K562 (cell line): ENCODE results near the gene PKP1. TPM values are rescaled to one million over a fixed set of nuclear protein-coding genes. Genes with fewer than 3 reads are reported as not detected.
A peak's percentile ranks its signal among the peaks of the same experiment; 100 is the strongest.

Experiments used
- ATAC-seq: fragments of 200-7000 bp; cut with Tn5 transposase; 3 replicates; pipeline ENCODE4 v1.9.1; 2020; ENCODE audit warnings: moderate library complexity
- Bru-seq: library from RNA; stranded (reverse); fragments of 400-500 nt; gene quantifications from one replicate; lab custom pipeline; 2021; lab: Mats Ljungman, UMichigan
- BruChase-seq, 2 experiments: library from RNA; stranded (reverse); fragments of 400-500 nt; gene quantifications; one replicate each; lab custom pipeline; 2021; lab: Mats Ljungman, UMichigan
- BruUV-seq: library from RNA; stranded (reverse); fragments of 400-500 nt; replicated peaks from 2 replicates; lab custom pipeline; 2021; lab: Mats Ljungman, UMichigan
- CTCF ChIA-PET: fragments of 300-600 bp; formaldehyde crosslinking; extraction: SDS; loops from one replicate; lab custom pipeline; 2021; ENCODE audit warnings: low intra/inter-chr PET ratio; lab: Yijun Ruan, JAX
- POLR2A ChIA-PET: fragments of 300-600, 350-650 bp; sonication (Branson Sonifier 250); formaldehyde crosslinking; extraction: SDS; loops from one replicate; lab custom pipeline; 2021; ENCODE audit warnings: antibody characterized with exemption, inconsistent platforms; lab: Yijun Ruan, JAX
- DNase-seq, 4 experiments: peaks; one replicate each; pipeline versions ENCODE4 v3.0.0 to v3.0.0-alpha.2; 2011 to 2018; ENCODE audit warnings: low spot score in 3 of 4, mixed read lengths in 3 of 4; ENCODE audit errors: extremely low read depth in 1 of 4
- FAIRE-seq: peaks from 2 replicates; lab custom pipeline; 2011; peaks lifted over from hg19 to GRCh38; lab: Jason Lieb, UNC
- H2AFZ ChIP-seq: 2 replicates; pipeline ENCODE4 v1.6.0; 2011; ENCODE audit warnings: low read depth, low read length, control low read depth, inconsistent platforms
- H3K27ac ChIP-seq: fragments of 200-600 bp; 3 replicates; pipeline ENCODE4 v1.8.0; 2011; ENCODE audit warnings: low read depth, mild to moderate bottlenecking, control low read depth, inconsistent platforms, low read length, moderate library complexity, mixed read lengths; ENCODE audit errors: extremely low read depth
- H3K27me3 ChIP-seq, 2 experiments: fragments of 300-600 bp in 1 of 2; 2 replicates in 1 of 2; 3 replicates in 1 of 2; pipeline versions ENCODE4 v1.6.0 to v1.8.0; 2011; ENCODE audit warnings: inconsistent platforms in 2 of 2, low read length in 2 of 2, mild to moderate bottlenecking in 1 of 2, mixed read lengths in 1 of 2, moderate library complexity in 1 of 2; ENCODE audit not compliant: control insufficient read depth in 2 of 2, insufficient read depth in 2 of 2
- H3K36me3 ChIP-seq: fragments of 300-600 bp; 3 replicates; pipeline ENCODE4 v1.8.0; 2011; ENCODE audit warnings: mild to moderate bottlenecking, low read length, inconsistent platforms; ENCODE audit not compliant: control insufficient read depth, insufficient read depth
- H3K4me1 ChIP-seq, 2 experiments: fragments of 200-600 bp in 1 of 2; replicated peaks in 1 of 2; 2 replicates in 1 of 2; 3 replicates in 1 of 2; pipeline versions ENCODE4 v1.5.1 to v1.8.0; 2011; ENCODE audit warnings: inconsistent platforms in 2 of 2, low read length in 2 of 2, mild to moderate bottlenecking in 1 of 2, mixed read lengths in 1 of 2, moderate library complexity in 1 of 2; ENCODE audit not compliant: control insufficient read depth in 2 of 2, insufficient read depth in 2 of 2
- H3K4me2 ChIP-seq: 2 replicates; pipeline ENCODE4 v1.6.1; 2011; ENCODE audit warnings: low read length, control low read depth, inconsistent platforms, mixed read lengths; ENCODE audit not compliant: insufficient read depth
- H3K4me3 ChIP-seq: fragments of 200-600 bp; sonication (generic), shearing (Covaris generic); 2 replicates; pipeline ENCODE4 v1.5.1; 2016; ENCODE audit warnings: control low read depth, inconsistent platforms
- H3K79me2 ChIP-seq: fragments of 200-600 bp; 3 replicates; pipeline ENCODE4 v1.8.0; 2011; ENCODE audit warnings: low read length, inconsistent platforms; ENCODE audit not compliant: control insufficient read depth, insufficient read depth
- H3K9ac ChIP-seq, 2 experiments: 2 replicates each; pipeline versions ENCODE4 v1.6.0 to v1.6.1; 2011; ENCODE audit warnings: low read depth in 2 of 2, low read length in 2 of 2, control low read depth in 1 of 2, inconsistent platforms in 1 of 2, mild to moderate bottlenecking in 1 of 2, mixed read lengths in 1 of 2; ENCODE audit not compliant: insufficient read depth in 1 of 2
- H3K9me1 ChIP-seq: one replicate; pipeline ENCODE4 v1.6.0; 2011; ENCODE audit warnings: inconsistent platforms, mild to moderate bottlenecking, low read length, moderate library complexity; ENCODE audit not compliant: control insufficient read depth, insufficient read depth
- H3K9me3 ChIP-seq: replicated peaks from 2 replicates; pipeline ENCODE4 v1.5.1; 2011; ENCODE audit warnings: low read depth, low read length, inconsistent platforms; ENCODE audit not compliant: control insufficient read depth, insufficient read depth
- H4K20me1 ChIP-seq: replicated peaks from 2 replicates; pipeline ENCODE4 v1.6.1; 2011; ENCODE audit warnings: low read length, inconsistent platforms, mixed read lengths; ENCODE audit not compliant: control insufficient read depth, insufficient read depth
- BRCA1 ChIP-seq, 2 experiments: fragments of 450-650 bp in 1 of 2; sonication (generic) in 1 of 2; formaldehyde crosslinking in 1 of 2; IDR thresholded peaks; 2 replicates each; pipeline versions ENCODE4 v1.5.0 to v1.6.1; 2017 to 2020; ENCODE audit warnings: mild to moderate bottlenecking in 1 of 2, missing genetic modification reagents in 1 of 2
- HEY1 ChIP-seq: fragments of 250-450 bp; sonication (Bioruptor Pico); IDR thresholded peaks from 2 replicates; pipeline ENCODE4 v1.5.0; 2020; ENCODE audit warnings: mild to moderate bottlenecking, moderate library complexity, borderline replicate concordance
- NR2C1 ChIP-seq, 2 experiments: fragments of 450-650 bp; IDR thresholded peaks; 2 replicates each; pipeline ENCODE4 v1.6.1; 2017; ENCODE audit warnings: mild to moderate bottlenecking in 2 of 2, antibody characterized with exemption in 1 of 2, inconsistent platforms in 1 of 2, missing compliant biosample characterization in 1 of 2, missing genetic modification characterization in 1 of 2
- PHTF2 ChIP-seq: fragments of 250-450 bp; sonication (Bioruptor Pico); IDR thresholded peaks from 2 replicates; pipeline ENCODE4 v1.5.0; 2021; ENCODE audit warnings: mild to moderate bottlenecking
- PTTG1 ChIP-seq: fragments of 450-650 bp; IDR thresholded peaks from 2 replicates; pipeline ENCODE4 v1.6.1; 2016; ENCODE audit warnings: low read depth, mild to moderate bottlenecking, missing genetic modification characterization, missing compliant biosample characterization
- SAFB ChIP-seq: fragments of 200-400 bp; formaldehyde crosslinking; IDR thresholded peaks from 2 replicates; pipeline ENCODE4 v1.6.1; 2017; ENCODE audit warnings: low read depth, low read length, borderline replicate concordance
- ZFP1 ChIP-seq: fragments of 450-650 bp; formaldehyde crosslinking; IDR thresholded peaks from 2 replicates; pipeline ENCODE4 v1.4.0; 2020; ENCODE audit warnings: mild to moderate bottlenecking, mixed read lengths
- ZFP30 ChIP-seq: fragments of 250-450 bp; sonication (Bioruptor Pico); IDR thresholded peaks from 2 replicates; pipeline ENCODE4 v1.8.0; 2022; ENCODE audit warnings: moderate library complexity, mild to moderate bottlenecking, inconsistent platforms, borderline replicate concordance
- ZKSCAN8 ChIP-seq: fragments of 200-800 bp; sonication (Bioruptor generic); IDR thresholded peaks from 2 replicates; pipeline ENCODE4 v1.6.1; 2016; ENCODE audit warnings: missing genetic modification characterization, missing compliant biosample characterization
- ZNF143 ChIP-seq: sonication (generic); formaldehyde crosslinking; IDR thresholded peaks from 2 replicates; pipeline ENCODE4 v1.9.0; 2022; ENCODE audit warnings: mild to moderate bottlenecking, missing genetic modification reagents
- WGBS: fragments of 100-300 bp; shearing (Covaris generic); methylation state at CpG from one replicate; pipeline ENCODE4 v1.1.6; 2016; ENCODE audit warnings: low coverage, mixed read lengths; ENCODE audit not compliant: insufficient coverage; ENCODE audit errors: missing lambda C conversion rate; 5-methylcytosine and 5-hydroxymethylcytosine counted together
- in situ Hi-C: fragments of 300-500 bp; cut with MboI; formaldehyde crosslinking; loops from 4 replicates; pipeline ENCODE4 v1.15.0; 2018; ENCODE audit warnings: inconsistent platforms, mixed read lengths
- intact Hi-C: fragments of 100-400 bp; cut with micrococcal nuclease; formaldehyde crosslinking; loops from 2 replicates; pipeline ENCODE4 v1.14.2; 2022
- long read RNA-seq, 3 experiments: library from polyadenylated mRNA in 2 of 3; library from RNA in 1 of 3; unstranded in 2 of 3; stranded (forward) in 1 of 3; transcript quantifications; one replicate each; pipeline ENCODE4 v2.0.0, GENCODE V29; 2019 to 2022
- polyA minus RNA-seq, 3 experiments: library from RNA; depleted of rRNA, polyadenylated mRNA; stranded (reverse); fragments of >200 nt; gene quantifications; 2 replicates each; pipeline ENCODE4 v1.2.3, GENCODE V29; 2011
- polyA plus RNA-seq, 8 experiments: library from polyadenylated mRNA; depleted of rRNA in 4 of 8; stranded (reverse) in 5 of 8; unstranded in 3 of 8; fragments of >200 nt; fragmentation: Nextera tagmentation in 2 of 8; fragmentation: Illumina TruSeq in 1 of 8; extraction: Ambion mirVana in 2 of 8; extraction: Trizol in 1 of 8; gene quantifications; 2 replicates each; pipeline versions ENCODE4 v1.2.1 to v1.2.3, GENCODE V29; 2011 to 2014; ENCODE audit warnings: inconsistent platforms in 1 of 8, missing spikeins in 1 of 8
- total RNA-seq, 7 experiments: library from RNA; depleted of rRNA in 6 of 7; stranded (reverse); fragments of >200 nt in 6 of 7; fragmentation: Illumina TruSeq in 2 of 7; extraction: Trizol in 2 of 7; gene quantifications; 2 replicates each; pipeline versions ENCODE4 v1.2.1 to v1.2.3, GENCODE V29; 2011 to 2021; ENCODE audit warnings: low replicate concordance in 1 of 7
- TF ChIP-seq, protein P1 (sequence below): fragments of 250-450 bp; sonication (Bioruptor Pico); IDR thresholded peaks from 2 replicates; pipeline ENCODE4 v1.8.0; 2022; ENCODE audit warnings: inconsistent platforms, mild to moderate bottlenecking, moderate library complexity, borderline replicate concordance
- TF ChIP-seq, protein P2 (sequence below): fragments of 450-650 bp; IDR thresholded peaks from 2 replicates; pipeline ENCODE4 v1.6.1; 2016; ENCODE audit warnings: missing biosample characterization, missing genetic modification characterization

PKP1 gene
- not detected in 2 replicates for total RNA-seq (2011; cell fraction: chromatin; rRNA removed; ENCODE audit: low replicate concordance)
- not detected in 2 replicates for total RNA-seq (2011; cell fraction: nucleolus; rRNA removed)
- total RNA-seq (2011; cell fraction: nucleoplasm; rRNA removed), result not detected in 2 replicates
- total RNA-seq (2014; rRNA removed) (not detected in 2 replicates), total RNA-seq (2014; rRNA removed; fragmentation: Illumina TruSeq; extraction: Trizol) (not detected in 2 replicates), total RNA-seq (2015; rRNA removed; fragmentation: Illumina TruSeq; extraction: Trizol) (not detected in 2 replicates), total RNA-seq (2021) (not detected in 2 replicates), polyA plus RNA-seq (2011; rRNA removed) (not detected in 2 replicates), polyA plus RNA-seq (2014; fragmentation: Illumina TruSeq; extraction: Trizol) (not detected in 2 replicates), polyA plus RNA-seq (2014; fragmentation: Nextera tagmentation; extraction: Ambion mirVana) (not detected), polyA plus RNA-seq (2014; rRNA removed) (not detected in 2 replicates), polyA minus RNA-seq (2011; rRNA and poly(A)+ RNA removed) (not detected in 2 replicates), Bru-seq, nascent RNA (percentile 12 among the genes with signal in this experiment), BruChase-seq, experiment 1, labeled RNA remaining after a 2-hour chase (percentile 11 among the genes with signal in this experiment), BruChase-seq, experiment 2, labeled RNA remaining after a 6-hour chase (percentile 15 among the genes with signal in this experiment)
- not detected in 2 replicates for polyA plus RNA-seq (2011; cell fraction: cytosol; rRNA removed)
- not detected in 2 replicates for polyA plus RNA-seq (2011; cell fraction: nucleus; rRNA removed)
- polyA plus RNA-seq (2012), result not detected in 2 replicates
- not detected in 2 replicates for polyA minus RNA-seq (2011; cell fraction: cytosol; rRNA and poly(A)+ RNA removed)
- polyA minus RNA-seq (2011; cell fraction: nucleus; rRNA and poly(A)+ RNA removed), result not detected in 2 replicates
- long read RNA-seq, experiment 1, result 0 reads
- long read RNA-seq, experiment 2, result 0 reads
- long read RNA-seq, experiment 3, result 0 reads

DNA sequence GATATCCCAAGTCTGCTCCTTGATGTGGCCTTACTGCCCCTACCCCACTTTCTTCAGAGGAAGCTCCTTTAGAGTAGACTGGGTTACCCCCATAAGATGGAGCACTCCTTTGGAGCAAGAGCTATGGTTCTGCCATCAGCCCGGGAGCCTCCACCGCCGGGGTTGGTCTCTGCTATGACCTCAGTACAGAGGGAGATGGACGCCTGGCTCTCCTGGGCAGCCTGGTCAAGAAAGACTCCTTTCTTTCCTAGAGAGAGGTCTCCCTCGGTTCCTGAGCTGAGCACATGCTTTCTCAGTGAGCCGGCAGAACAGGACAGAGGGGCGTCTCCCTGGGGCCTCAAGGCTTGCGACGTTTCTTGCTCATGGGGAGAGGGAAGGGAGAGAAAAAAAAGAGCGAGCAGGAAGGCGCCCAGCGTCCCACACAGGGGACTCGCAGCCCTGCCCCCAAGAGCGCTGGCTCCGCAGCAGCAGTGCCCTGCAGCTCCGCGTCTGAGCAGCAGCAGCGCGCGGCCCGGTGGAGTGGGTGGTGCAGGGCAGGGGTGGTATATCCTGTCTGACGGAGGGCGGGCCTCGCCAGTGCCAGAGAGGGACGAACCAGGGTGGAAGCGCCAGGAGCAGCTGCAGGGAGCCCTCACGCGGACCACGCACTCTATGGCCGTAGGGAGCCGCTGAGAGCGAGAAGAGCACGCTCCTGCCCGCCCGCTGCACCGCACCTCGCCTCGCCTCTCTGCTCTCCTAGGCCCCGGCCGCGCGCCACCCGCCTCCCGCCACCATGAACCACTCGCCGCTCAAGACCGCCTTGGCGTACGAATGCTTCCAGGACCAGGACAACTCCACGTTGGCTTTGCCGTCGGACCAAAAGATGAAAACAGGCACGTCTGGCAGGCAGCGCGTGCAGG lies at the start of gene PKP1:
Gene PKP1, plus strand, starts transcription at position 576 of the 899 bp plus-strand sequence. Its CDS starts 197 bp downstream, at position 773.
- Histone ChIP-seq H3K4me1 (peaks cover 0 to 9% of the 10 kb centered on the region in 2 experiments; a peak in 1 of 5 replicates), H4K20me1 (peaks cover 7% of the 10 kb centered on the region), H3K4me2 (no peak within 1 kb of the TSS), H3K9ac (no peak within 1 kb of the TSS), H3K79me2 (no peaks in the 10 kb centered on the region), H3K27ac (no peak within 1 kb of the TSS), H3K27me3 (peaks cover 54 to 82% of the 10 kb centered on the region in 2 experiments), H3K4me3 (no peak within 1 kb of the TSS), H3K9me1 (no peaks in the 10 kb centered on the region), H3K9me3 (no peaks in the 10 kb centered on the region), H3K36me3 (no peaks in the 10 kb centered on the region), H2AFZ (no peak within 1 kb of the TSS)
- 2% methylated on average over 54 of the region's 55 CpGs for WGBS
- POLR2A ChIA-PET, result interaction anchor here (0.7 to 1.0 kb wide), 3 partner anchors 12 to 82 kb away, joined by 3 to 4 read pairs (median 3); no protein-coding TSS in a partner anchor
- no peak for DNase-seq
- BruUV-seq, result no TSS peak
- in situ Hi-C loops, result no loop called here
- no peak for FAIRE-seq
- TF ChIP-seq HEY1 (CRISPR knock-in tag), result no peak
- no peak for TF ChIP-seq ZFP30 (CRISPR knock-in tag)
- TF ChIP-seq, protein P1, sequence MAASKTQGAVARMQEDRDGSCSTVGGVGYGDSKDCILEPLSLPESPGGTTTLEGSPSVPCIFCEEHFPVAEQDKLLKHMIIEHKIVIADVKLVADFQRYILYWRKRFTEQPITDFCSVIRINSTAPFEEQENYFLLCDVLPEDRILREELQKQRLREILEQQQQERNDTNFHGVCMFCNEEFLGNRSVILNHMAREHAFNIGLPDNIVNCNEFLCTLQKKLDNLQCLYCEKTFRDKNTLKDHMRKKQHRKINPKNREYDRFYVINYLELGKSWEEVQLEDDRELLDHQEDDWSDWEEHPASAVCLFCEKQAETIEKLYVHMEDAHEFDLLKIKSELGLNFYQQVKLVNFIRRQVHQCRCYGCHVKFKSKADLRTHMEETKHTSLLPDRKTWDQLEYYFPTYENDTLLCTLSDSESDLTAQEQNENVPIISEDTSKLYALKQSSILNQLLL (CRISPR knock-in tag), result no peak
- TF ChIP-seq NR2C1 (IDR thresholded peaks at IDR 0.05), result no peak
- TF ChIP-seq NR2C1 (tag; IDR thresholded peaks at IDR 0.05), result no peak
- no peak for TF ChIP-seq ZKSCAN8 (CRISPR knock-in tag)
- no peak for TF ChIP-seq BRCA1 (IDR thresholded peaks at IDR 0.05)
- no peak for TF ChIP-seq BRCA1 (CRISPR knock-in tag; IDR thresholded peaks at IDR 0.05)
- TF ChIP-seq ZNF143 (CRISPR knock-in tag), result no peak
- TF ChIP-seq, protein P2, sequence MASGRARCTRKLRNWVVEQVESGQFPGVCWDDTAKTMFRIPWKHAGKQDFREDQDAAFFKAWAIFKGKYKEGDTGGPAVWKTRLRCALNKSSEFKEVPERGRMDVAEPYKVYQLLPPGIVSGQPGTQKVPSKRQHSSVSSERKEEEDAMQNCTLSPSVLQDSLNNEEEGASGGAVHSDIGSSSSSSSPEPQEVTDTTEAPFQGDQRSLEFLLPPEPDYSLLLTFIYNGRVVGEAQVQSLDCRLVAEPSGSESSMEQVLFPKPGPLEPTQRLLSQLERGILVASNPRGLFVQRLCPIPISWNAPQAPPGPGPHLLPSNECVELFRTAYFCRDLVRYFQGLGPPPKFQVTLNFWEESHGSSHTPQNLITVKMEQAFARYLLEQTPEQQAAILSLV (tag), result no peak
- TF ChIP-seq PTTG1 (tag), result no peak
- TF ChIP-seq SAFB, result no peak
- no peak for TF ChIP-seq ZFP1 (CRISPR knock-in tag)
- TF ChIP-seq PHTF2 (CRISPR knock-in tag), result no peak
- intact Hi-C loops, result no loop called here
- peak; percentile 47 for ATAC-seq
- CTCF ChIA-PET, result no interaction called here
